Measurements from ENCODE around the gene VDR.

DNA sequence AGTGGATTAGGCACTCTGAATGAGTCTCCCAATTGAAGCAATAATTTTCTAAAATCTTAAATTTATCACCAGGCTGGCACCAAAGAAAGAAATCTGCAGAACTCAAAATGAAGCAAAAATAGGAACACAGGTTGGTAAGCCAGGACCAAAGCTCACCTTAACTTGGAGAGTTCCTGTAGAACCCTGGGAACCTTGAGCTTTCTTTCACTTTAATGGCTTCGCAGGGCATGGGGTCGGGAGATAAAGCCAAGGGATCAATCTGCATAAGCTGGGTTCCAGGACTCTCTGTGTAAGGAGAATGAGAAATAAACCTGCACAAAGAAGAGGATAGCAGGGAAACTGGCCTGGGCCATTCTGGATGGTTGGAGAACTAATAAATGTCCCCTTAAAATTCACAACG lies 8.3 kb upstream of the VDR start:
- TF ChIP-seq, protein P1, sequence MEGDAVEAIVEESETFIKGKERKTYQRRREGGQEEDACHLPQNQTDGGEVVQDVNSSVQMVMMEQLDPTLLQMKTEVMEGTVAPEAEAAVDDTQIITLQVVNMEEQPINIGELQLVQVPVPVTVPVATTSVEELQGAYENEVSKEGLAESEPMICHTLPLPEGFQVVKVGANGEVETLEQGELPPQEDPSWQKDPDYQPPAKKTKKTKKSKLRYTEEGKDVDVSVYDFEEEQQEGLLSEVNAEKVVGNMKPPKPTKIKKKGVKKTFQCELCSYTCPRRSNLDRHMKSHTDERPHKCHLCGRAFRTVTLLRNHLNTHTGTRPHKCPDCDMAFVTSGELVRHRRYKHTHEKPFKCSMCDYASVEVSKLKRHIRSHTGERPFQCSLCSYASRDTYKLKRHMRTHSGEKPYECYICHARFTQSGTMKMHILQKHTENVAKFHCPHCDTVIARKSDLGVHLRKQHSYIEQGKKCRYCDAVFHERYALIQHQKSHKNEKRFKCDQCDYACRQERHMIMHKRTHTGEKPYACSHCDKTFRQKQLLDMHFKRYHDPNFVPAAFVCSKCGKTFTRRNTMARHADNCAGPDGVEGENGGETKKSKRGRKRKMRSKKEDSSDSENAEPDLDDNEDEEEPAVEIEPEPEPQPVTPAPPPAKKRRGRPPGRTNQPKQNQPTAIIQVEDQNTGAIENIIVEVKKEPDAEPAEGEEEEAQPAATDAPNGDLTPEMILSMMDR (IDR thresholded peaks at IDR 0.05; ENCODE audit: poor library complexity, severe bottlenecking), result no peak
- TF ChIP-seq EP300 (conservative IDR thresholded peaks at IDR 0.05; ENCODE audit: poor library complexity, severe bottlenecking), result no peak
- TF ChIP-seq POLR2AphosphoS5 (IDR thresholded peaks at IDR 0.05), result no peak
